SKM-1 (cell line): Measurements from ENCODE around the gene CFAP45.
A peak's percentile ranks its signal among the peaks of the same experiment; 100 is the strongest.

ENCODE experiments used
- DNase-seq: peaks from one replicate; lab custom pipeline; 2025; ENCODE audit not compliant: unreplicated experiment; lab: John Stamatoyannopoulos, UW

Gene CFAP45

GRCh38 chr1:159924025-159924790 lies 24.2 kb upstream of the CFAP45 start:
- no peak for DNase-seq

DNA sequence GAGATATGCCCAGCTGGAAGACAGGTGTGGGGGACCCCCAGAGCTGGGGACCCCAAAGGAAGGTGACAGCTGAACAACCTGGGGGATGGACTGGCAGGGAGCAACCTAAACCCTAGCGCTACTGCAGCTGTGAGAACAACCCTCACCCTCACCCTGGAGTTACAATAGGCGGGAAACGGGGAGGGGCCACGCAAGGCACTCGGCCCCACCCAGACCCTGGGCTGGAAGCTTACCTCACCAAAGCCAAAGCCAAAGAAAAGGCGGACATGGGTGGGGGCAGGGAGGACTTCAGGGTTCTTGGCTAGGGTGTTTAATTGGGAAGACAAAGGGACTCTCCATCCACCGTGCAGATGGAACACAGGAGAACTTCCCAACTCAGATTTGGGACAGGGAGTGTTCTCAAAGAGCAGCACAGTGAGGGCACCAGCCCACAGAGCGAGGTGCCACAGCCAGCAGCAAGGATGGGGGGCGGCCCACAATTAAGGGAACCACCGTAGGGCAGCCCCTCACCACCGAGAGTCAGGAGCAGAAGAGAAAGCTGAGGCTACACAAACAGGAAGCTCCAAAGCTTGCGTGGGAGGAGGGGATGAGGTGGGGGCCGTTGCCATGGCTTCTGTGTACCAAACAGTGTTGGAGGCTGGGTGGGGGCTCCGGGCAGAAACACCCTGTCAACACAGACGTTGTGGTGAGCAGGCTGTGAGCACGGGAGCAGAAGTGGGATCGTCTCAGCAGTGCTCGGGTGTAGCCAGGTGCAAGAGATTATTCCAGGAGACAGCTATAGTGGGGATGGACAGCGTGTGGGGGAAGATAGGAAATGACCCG lies 23.4 kb upstream of the CFAP45 start:
- DNase-seq = peak; percentile 81

DNA sequence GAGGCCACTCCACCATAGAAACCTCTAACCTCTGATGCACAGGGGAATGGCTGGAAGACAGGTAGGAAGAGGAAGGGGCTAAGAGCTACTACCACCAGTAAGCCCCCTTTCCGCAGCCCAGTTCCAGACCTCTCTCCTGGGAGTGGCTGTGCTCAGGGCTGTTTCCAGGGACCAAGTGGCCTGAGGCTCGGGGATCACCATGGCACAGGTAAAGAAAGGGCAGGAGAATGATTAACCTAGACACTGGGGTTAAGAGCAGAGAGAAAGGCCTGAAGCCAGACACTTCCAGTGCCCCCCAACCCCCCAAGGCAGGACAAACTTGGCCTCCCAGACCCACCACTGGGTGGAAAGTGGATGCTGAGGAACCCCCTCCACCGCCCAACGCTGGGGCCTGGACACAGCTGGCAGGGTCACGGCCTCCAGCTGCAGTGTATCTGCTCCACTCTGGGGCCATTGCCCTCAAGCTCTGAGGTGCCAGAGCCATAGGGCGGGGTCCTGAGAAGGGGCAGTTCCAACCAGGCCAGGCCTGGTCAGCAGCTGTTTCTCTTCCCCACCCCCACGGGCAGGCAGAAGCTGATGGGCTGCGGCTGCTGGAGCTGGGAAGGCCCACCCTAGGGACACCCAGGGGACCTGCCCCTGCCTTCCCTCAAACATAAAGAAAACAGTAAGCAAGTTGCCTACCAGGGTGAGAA lies 22.7 kb upstream of the CFAP45 start:
- no peak for DNase-seq

DNA sequence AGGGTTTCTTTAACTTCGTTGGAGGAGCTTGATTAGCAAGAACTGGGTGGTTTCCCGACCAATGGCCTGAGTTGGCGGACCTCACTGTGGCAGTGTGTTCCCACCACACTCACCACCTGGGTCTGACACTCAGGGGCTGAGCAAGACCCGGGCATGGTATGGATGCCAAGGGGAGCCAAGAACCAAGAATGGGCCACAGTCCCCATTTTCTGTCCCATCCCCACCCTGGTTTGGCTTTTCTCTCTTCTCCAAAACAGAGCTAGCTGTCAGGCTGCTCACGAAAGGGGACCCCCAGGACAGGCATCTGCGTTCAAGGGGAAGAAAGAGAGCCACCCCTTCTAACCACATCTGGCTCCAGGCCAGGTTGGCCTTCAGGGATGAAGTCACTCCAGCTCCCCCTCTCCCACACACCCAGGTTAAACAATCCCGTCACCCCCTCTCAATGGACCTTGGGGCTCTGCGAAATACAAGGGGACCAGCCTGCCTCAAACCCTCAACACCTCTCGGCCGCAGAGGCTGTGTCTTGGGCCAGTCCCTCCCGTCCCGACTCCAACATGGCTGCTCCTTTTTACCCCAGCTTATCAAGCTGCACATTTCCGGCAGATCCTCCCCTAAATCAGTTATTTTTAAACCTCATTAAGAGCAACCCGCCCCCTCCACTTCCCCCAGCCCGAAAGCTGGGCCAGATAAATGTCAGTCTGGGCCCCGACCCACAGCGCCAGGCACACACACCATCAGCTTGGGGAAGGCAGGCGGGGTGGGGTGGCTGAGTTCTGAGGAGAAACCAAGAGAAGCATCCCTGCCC lies 21.9 kb upstream of the CFAP45 start:
- DNase-seq = no peak

GRCh38 chr1:159921251-159921650 lies 21.3 kb upstream of the CFAP45 start:
- DNase-seq = no peak

- DNase-seq = no peak
These were observed 20.7 kb upstream of the CFAP45 start for GRCh38 chr1:159920651-159921050.

DNA sequence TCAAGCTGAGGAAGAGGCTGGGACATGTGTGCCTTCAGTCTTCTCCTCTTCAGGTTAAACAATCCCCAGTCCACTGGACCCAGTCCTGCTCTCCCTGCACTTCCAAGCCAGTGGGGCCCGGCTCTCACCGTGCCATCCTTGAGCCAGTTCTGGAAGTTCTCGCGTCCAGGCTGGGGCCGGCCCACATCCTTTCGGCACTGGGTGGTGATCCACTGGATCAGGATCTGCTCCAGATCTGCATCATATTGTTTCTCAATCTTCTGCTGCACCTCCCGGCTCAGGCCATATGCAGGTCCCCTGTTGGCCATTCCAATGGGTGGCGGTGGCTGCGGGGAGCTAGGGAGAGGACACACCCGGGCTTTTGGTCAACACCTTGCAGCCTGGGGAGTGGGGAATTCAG lies 20.2 kb upstream of the CFAP45 start:
- no peak for DNase-seq

- DNase-seq = no peak
These were observed 19.4 kb upstream of the CFAP45 start for GRCh38 chr1:159919236-159919865.

- DNase-seq = no peak
These were observed 18.6 kb upstream of the CFAP45 start for GRCh38 chr1:159918352-159919200.

DNA sequence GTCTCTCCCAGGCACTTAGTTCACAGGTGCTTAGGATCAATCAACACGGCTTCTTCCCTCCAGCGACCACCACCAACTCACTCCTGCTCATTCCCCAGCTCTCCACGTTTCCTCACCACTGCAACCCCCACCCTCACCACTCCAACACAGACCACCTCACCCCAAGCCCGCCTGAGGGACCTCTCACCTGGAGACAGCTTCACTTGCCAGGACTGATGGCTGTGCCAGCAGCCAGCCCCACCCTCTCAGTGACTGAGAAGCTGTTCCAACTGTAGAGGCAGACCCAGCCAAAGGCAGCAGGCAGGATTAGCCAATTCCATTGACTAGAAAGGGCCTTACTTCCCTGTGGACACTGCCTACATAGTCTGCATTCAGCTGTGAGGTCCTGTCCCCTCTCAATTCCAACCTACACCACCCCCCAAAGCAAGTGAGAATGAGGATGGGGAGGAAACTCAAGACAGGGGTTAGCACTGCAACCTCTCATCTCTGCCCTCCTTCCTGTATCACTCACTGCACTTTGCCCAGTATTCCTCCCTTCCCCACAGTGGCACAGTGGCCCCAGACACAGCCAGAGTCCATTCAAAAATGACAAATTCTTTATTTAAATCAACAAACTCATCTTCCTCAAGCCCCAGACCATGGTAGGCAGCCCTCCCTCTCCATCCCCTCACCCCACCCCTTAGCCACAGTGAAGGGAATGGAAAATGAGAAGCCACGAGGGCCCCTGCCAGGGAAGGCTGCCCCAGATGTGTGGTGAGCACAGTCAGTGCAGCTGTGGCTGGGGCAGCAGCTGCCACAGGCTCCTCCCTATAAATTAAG lies 17.8 kb upstream of the CFAP45 start:
- no peak for DNase-seq

GRCh38 chr1:159916242-159917051 lies 16.5 kb upstream of the CFAP45 start:
- DNase-seq = no peak

GRCh38 chr1:159915571-159916241 lies 15.7 kb upstream of the CFAP45 start:
- no peak for DNase-seq

- no peak for DNase-seq
These were observed 14.5 kb upstream of the CFAP45 start for GRCh38 chr1:159914252-159915018.

- DNase-seq = no peak
These were observed 13.7 kb upstream of the CFAP45 start for GRCh38 chr1:159913451-159914192.

GRCh38 chr1:159911326-159912070 lies 11.5 kb upstream of the CFAP45 start:
- DNase-seq = peak; percentile 74
